Right lobe of liver (tissue), 6 donors: Measurements from ENCODE around the gene HORMAD1. TPM values are rescaled to one million over a fixed set of nuclear protein-coding genes. Genes with fewer than 3 reads are reported as not detected.

Experiments
- ATAC-seq, 4 donors: fragments of 200-7000 bp; cut with Tn5 transposase; one replicate each; pipeline ENCODE4 v1.9.1; 2020; ENCODE audit warnings: mild to moderate bottlenecking in 4 of 4, moderate library complexity in 4 of 4
- DNase-seq, 3 donors: peaks; one replicate each; pipeline ENCODE4 v3.0.0-alpha.2; 2020
- H3K27ac ChIP-seq, 3 donors: fragments of 200-600 bp; one replicate each; pipeline ENCODE4 v1.8.0; 2022
- H3K27me3 ChIP-seq, 2 donors: fragments of 200-600 bp; one replicate each; pipeline ENCODE4 v1.8.0; 2022
- H3K36me3 ChIP-seq, 4 donors: fragments of 200-600 bp; sonication (generic) in 1 of 4; one replicate each; pipeline versions ENCODE4 v1.5.1 to v1.8.0; 2017 to 2022; ENCODE audit warnings: control low read depth in 1 of 4
- H3K4me1 ChIP-seq, 4 donors: fragments of 200-600 bp; sonication (generic) in 1 of 4; one replicate each; pipeline versions ENCODE4 v1.5.1 to v1.8.0; 2017 to 2022; ENCODE audit warnings: control low read depth in 1 of 4
- H3K4me3 ChIP-seq, 3 donors: fragments of 200-600 bp; one replicate each; pipeline ENCODE4 v1.8.0; 2022
- H3K9me3 ChIP-seq, 4 donors: fragments of 200-600 bp; sonication (generic) in 1 of 4; one replicate each; pipeline versions ENCODE4 v1.5.1 to v1.8.0; 2017 to 2022; ENCODE audit warnings: control low read depth in 1 of 4
- POLR2A ChIP-seq: fragments of 450-650 bp; IDR thresholded peaks from one replicate; pipeline ENCODE4 v1.6.1; 2017; ENCODE audit warnings: antibody characterized with exemption, mild to moderate bottlenecking
- WGBS: methylation state at CpG from one replicate; pipeline ENCODE4 v1.1.6; 2018; ENCODE audit warnings: low coverage, low lambda C conversion rate; ENCODE audit not compliant: insufficient coverage; ENCODE audit errors: missing lambda C conversion rate; 5-methylcytosine and 5-hydroxymethylcytosine counted together
- intact Hi-C, 2 donors: fragments of 100-400 bp; cut with DNase I; formaldehyde crosslinking; loops; one replicate each; pipeline versions ENCODE4 v1.11.2 to v1.14.1; 2022
- total RNA-seq, 6 experiments: library from RNA; depleted of rRNA in 2 of 6; stranded (reverse); fragments of >200 nt in 2 of 6; fragmentation: NEBNext Ultra II Directional in 3 of 6; extraction: Animal tissue kit (Norgen Biotek cat#: 25700) in 3 of 6; gene quantifications; one replicate each; pipeline versions ENCODE4 v1.1.0 to v1.2.4, GENCODE V29; 2016 to 2023
- TF ChIP-seq, protein P1 (sequence below), 4 donors: fragments of 200-600 bp in 3 of 4; fragments of 450-650 bp in 1 of 4; IDR thresholded peaks; one replicate each; pipeline versions ENCODE4 v1.5.1 to v1.8.0; 2016 to 2022; ENCODE audit warnings: antibody characterized with exemption in 4 of 4, mild to moderate bottlenecking in 2 of 4
- donor health status: DM: no; HTN: yes; CAD: no.
- donor health status: DM: no; HTN: no; CAD: no.
- donor health status: DM: no; HTN: no; CAD: no.
- donor health status: DM: no; HTN: yes; CAD: no.
- donor health status: DM: no; HTN: yes; CAD: no.

Gene HORMAD1
- total RNA-seq, 6 experiments from 2014 or later: 0.22 to 0.47 (median 0.25) TPM; not detected in 3

DNA sequence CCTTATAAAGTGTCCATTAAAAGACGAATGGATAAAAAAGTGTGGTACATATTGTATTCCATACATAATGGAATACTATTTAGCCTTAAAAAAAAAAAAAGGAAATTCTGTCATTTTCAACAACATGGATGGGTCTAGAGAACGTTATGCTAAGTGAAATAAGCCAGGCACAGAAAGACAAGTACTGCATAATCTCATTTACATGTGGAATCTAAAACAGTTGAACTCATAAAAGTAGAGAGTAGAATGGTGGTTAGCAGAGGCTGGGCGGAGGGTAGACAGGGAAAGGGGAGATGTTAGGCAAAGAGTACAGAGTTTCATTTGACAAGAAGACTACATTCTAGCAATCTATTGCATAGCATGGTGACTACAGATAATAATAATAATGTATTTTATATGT lies 42.3 kb upstream of the HORMAD1 start:
- H3K9me3 ChIP-seq: no peaks in the 10 kb centered on the region
- H3K36me3 ChIP-seq: no peaks in the 10 kb centered on the region
- ATAC-seq: no peak
- H3K27me3 ChIP-seq: no peaks in the 10 kb centered on the region
- 75% methylated on average over 3 of the region's 3 CpGs for WGBS
- no peak overlapping the region for H3K27ac ChIP-seq
- no peak for DNase-seq
- H3K4me3 ChIP-seq: no peak overlapping the region
- TF ChIP-seq, protein P1, sequence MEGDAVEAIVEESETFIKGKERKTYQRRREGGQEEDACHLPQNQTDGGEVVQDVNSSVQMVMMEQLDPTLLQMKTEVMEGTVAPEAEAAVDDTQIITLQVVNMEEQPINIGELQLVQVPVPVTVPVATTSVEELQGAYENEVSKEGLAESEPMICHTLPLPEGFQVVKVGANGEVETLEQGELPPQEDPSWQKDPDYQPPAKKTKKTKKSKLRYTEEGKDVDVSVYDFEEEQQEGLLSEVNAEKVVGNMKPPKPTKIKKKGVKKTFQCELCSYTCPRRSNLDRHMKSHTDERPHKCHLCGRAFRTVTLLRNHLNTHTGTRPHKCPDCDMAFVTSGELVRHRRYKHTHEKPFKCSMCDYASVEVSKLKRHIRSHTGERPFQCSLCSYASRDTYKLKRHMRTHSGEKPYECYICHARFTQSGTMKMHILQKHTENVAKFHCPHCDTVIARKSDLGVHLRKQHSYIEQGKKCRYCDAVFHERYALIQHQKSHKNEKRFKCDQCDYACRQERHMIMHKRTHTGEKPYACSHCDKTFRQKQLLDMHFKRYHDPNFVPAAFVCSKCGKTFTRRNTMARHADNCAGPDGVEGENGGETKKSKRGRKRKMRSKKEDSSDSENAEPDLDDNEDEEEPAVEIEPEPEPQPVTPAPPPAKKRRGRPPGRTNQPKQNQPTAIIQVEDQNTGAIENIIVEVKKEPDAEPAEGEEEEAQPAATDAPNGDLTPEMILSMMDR (IDR thresholded peaks at IDR 0.05): no peak
- TF ChIP-seq POLR2A: no peak
- peaks cover 0 to 6% (median 3%) of the 10 kb centered on the region in 4 donors for H3K4me1 ChIP-seq
- intact Hi-C loops: no loop called here

DNA sequence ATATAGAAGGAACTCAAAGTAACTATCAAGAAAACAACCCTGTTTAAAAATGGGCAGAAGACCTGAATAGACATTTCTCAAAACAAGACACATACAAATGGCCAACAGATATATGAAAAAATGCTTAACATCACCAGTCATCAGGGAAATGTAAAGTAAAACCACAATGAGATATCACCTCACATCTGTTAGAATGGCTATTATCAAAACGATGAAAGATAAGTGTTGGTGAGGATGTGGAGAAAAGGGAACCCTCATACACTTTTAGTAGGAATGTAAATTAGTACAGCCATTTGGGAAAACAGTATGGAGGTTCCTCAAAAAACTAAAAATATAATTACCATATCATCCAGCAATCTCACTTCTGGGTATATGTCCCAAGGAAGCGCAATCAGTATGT lies 41.9 kb upstream of the HORMAD1 start:
- no peak for DNase-seq
- H3K27me3 ChIP-seq: no peaks in the 10 kb centered on the region
- H3K4me1 ChIP-seq: peaks cover 0 to 6% (median 3%) of the 10 kb centered on the region in 4 donors
- intact Hi-C loops: no loop called here
- no peak for ATAC-seq
- TF ChIP-seq, protein P1 (IDR thresholded peaks at IDR 0.05): no peak
- TF ChIP-seq POLR2A: no peak
- no peak overlapping the region for H3K4me3 ChIP-seq
- 72% methylated on average over 2 of the region's 2 CpGs for WGBS
- no peak overlapping the region for H3K27ac ChIP-seq
- no peaks in the 10 kb centered on the region for H3K36me3 ChIP-seq
- no peaks in the 10 kb centered on the region for H3K9me3 ChIP-seq

DNA sequence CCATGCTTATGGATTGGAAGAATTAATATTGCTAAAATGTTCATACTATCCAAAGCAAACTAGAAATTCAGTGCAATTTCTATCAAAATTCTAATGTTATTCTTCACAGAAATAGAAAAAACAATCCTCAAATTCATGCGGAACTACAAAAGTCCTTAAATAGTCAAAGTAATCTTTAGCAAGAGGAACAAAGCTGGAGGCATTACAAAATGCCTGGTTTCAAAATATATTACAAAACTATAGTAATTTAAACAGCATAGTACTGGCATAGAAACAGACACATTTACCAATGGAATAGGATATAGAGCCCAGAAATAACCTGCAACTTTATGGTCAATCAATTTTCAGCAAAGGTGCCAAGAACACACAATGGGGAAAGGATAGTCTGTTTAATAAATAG lies 41.1 kb upstream of the HORMAD1 start:
- H3K4me3 ChIP-seq: no peak overlapping the region
- intact Hi-C loops: no loop called here
- H3K27ac ChIP-seq: no peak overlapping the region
- TF ChIP-seq, protein P1 (IDR thresholded peaks at IDR 0.05): no peak
- TF ChIP-seq POLR2A: no peak
- no peak for DNase-seq
- H3K9me3 ChIP-seq: no peaks in the 10 kb centered on the region
- WGBS: 60% methylated on average over 1 of the region's 1 CpG
- H3K36me3 ChIP-seq: no peaks in the 10 kb centered on the region
- peaks cover 0 to 6% (median 3%) of the 10 kb centered on the region in 4 donors for H3K4me1 ChIP-seq
- no peaks in the 10 kb centered on the region for H3K27me3 ChIP-seq
- no peak for ATAC-seq

DNA sequence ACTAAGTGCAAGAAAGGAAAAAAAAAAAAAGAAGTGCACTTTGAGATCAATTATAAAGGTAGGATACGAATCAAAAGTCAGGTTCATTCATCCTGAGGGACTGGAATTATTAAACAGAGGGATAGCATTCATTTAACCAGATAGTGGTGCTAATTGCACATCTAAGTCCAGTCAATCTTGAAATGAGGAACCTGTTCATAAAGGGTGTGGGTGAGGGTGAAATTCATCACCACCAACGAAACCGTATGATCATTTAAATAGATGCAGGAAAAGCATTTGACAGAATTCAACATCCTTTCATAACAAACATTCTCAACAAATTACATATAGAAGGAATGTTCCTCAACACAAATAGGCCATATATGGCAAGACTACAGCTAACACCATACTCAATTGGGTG lies 39.3 kb upstream of the HORMAD1 start:
- 69% methylated on average over 3 of the region's 3 CpGs for WGBS
- Histone ChIP-seq H3K27ac (no peak overlapping the region), H3K4me3 (no peak overlapping the region), H3K27me3 (no peaks in the 10 kb centered on the region), H3K4me1 (peaks cover 0 to 6% (median 3%) of the 10 kb centered on the region in 4 donors), H3K36me3 (no peaks in the 10 kb centered on the region), H3K9me3 (no peaks in the 10 kb centered on the region)
- intact Hi-C loops: no loop called here
- DNase-seq: no peak
- no peak for ATAC-seq
- no peak for TF ChIP-seq POLR2A
- TF ChIP-seq, protein P1 (IDR thresholded peaks at IDR 0.05): no peak

DNA sequence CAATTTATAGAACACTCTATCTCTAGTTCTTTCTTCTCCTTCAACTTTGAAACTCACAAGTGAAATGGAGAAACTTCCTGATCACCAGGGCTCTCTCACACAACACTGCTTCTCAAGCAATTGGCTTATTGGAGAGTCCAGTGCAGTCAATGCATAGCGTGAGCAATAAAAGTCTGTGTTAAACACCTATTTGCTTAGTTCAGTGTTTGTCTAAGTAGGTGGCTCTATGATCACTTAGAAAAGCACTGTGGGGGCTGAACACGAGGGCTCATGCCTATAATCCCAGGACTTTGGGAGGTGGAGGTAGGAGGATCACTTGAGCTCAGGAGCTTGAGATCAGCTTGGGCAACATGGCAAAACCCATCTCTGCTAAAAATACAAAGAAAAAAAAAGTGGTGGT lies 32.7 kb upstream of the HORMAD1 start:
- 96% methylated on average over 2 of the region's 2 CpGs for WGBS
- H3K9me3 ChIP-seq: no peaks in the 10 kb centered on the region
- ATAC-seq (no peak), DNase-seq (no peak)
- no peak overlapping the region for H3K4me3 ChIP-seq
- no peaks in the 10 kb centered on the region for H3K4me1 ChIP-seq
- H3K36me3 ChIP-seq: peaks cover 0 to 9% (median 0%) of the 10 kb centered on the region in 4 donors
- TF ChIP-seq, protein P1 (IDR thresholded peaks at IDR 0.05): no peak
- TF ChIP-seq POLR2A: no peak
- no peaks in the 10 kb centered on the region for H3K27me3 ChIP-seq
- intact Hi-C loops: no loop called here
- H3K27ac ChIP-seq: no peak overlapping the region
